Gastroesophageal sphincter (tissue), 3 donors: ENCODE results near the gene RPS3.

ENCODE experiments used
- POLR2AphosphoS5 ChIP-seq: sonication (generic); formaldehyde crosslinking; IDR thresholded peaks from one replicate; pipeline ENCODE4 v1.6.1; 2017; ENCODE audit warnings: antibody characterized with exemption
- TF ChIP-seq, protein P1 (sequence below), 4 experiments: fragments of 200-600 bp in 2 of 4; fragments of 450-650 bp in 2 of 4; sonication (generic) in 1 of 4; IDR thresholded peaks; one replicate each; pipeline ENCODE4 v1.5.1; 2017 to 2019; ENCODE audit warnings: antibody characterized with exemption in 4 of 4, mild to moderate bottlenecking in 2 of 4, moderate library complexity in 2 of 4

DNA sequence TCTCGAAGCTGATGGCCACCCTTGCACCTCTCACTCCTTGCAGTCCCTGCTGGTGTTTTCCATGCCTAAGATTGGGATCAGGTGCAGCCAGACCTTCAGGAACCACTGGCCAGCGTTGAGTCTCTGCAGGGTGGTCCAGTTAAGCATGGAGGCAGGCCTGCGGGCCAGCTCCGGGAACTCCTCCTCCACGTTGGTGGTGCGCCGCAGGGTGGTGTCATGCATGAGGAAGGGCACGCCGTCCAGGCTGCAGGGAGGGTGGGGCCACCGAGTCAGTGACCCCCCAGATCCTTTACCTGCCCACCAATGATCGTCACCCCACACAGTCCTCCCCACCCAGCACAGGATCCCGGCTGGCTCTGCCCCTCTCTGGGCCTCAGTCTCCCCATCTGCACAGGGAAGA lies 43.7 kb downstream of the RPS3 start:
- TF ChIP-seq, protein P1, sequence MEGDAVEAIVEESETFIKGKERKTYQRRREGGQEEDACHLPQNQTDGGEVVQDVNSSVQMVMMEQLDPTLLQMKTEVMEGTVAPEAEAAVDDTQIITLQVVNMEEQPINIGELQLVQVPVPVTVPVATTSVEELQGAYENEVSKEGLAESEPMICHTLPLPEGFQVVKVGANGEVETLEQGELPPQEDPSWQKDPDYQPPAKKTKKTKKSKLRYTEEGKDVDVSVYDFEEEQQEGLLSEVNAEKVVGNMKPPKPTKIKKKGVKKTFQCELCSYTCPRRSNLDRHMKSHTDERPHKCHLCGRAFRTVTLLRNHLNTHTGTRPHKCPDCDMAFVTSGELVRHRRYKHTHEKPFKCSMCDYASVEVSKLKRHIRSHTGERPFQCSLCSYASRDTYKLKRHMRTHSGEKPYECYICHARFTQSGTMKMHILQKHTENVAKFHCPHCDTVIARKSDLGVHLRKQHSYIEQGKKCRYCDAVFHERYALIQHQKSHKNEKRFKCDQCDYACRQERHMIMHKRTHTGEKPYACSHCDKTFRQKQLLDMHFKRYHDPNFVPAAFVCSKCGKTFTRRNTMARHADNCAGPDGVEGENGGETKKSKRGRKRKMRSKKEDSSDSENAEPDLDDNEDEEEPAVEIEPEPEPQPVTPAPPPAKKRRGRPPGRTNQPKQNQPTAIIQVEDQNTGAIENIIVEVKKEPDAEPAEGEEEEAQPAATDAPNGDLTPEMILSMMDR (IDR thresholded peaks at IDR 0.05), result no peak
- no peak for TF ChIP-seq POLR2AphosphoS5
